Bronchial epithelial cell (primary cell): ENCODE measurements around the gene TIMP2. TPM values are rescaled to one million over a fixed set of nuclear protein-coding genes. Genes with fewer than 3 reads are reported as not detected.
"Not testable (repeated sequence)": the region's sequence is repeated elsewhere in the genome, so short reads cannot be mapped to it uniquely, and the experiment has no call there.

Experiments used
- DNase-seq: peaks from one replicate; pipeline ENCODE4 v3.0.0-alpha.2; 2010; ENCODE audit warnings: low read depth
- FAIRE-seq: peaks from 2 replicates; lab custom pipeline; 2011; peaks lifted over from hg19 to GRCh38; lab: Jason Lieb, UNC
- H3K27me3 ChIP-seq: 2 replicates; pipeline ENCODE4 v1.5.1; 2011; ENCODE audit warnings: low read length; ENCODE audit not compliant: control insufficient read depth, insufficient read depth
- H3K36me3 ChIP-seq: 2 replicates; pipeline ENCODE4 v1.5.1; 2011; ENCODE audit warnings: low read length; ENCODE audit not compliant: control insufficient read depth, insufficient read depth
- H3K4me3 ChIP-seq: 2 replicates; pipeline ENCODE4 v1.5.1; 2011; ENCODE audit warnings: mild to moderate bottlenecking, low read depth, low read length, control low read depth
- total RNA-seq: library from RNA; depleted of rRNA; stranded (reverse); fragments of >200 nt; gene quantifications from 2 replicates; pipeline ENCODE4 v1.2.1, GENCODE V29; 2014
- TF ChIP-seq, protein P1 (sequence below): IDR thresholded peaks from 2 replicates; pipeline ENCODE4 v1.5.1; 2011; ENCODE audit warnings: mild to moderate bottlenecking, moderate library complexity, low read length, control low read depth, inconsistent platforms; ENCODE audit not compliant: insufficient read depth, severe bottlenecking

TIMP2 gene
- total RNA-seq, 1 donor from 2014 or later = 2.1 TPM

DNA sequence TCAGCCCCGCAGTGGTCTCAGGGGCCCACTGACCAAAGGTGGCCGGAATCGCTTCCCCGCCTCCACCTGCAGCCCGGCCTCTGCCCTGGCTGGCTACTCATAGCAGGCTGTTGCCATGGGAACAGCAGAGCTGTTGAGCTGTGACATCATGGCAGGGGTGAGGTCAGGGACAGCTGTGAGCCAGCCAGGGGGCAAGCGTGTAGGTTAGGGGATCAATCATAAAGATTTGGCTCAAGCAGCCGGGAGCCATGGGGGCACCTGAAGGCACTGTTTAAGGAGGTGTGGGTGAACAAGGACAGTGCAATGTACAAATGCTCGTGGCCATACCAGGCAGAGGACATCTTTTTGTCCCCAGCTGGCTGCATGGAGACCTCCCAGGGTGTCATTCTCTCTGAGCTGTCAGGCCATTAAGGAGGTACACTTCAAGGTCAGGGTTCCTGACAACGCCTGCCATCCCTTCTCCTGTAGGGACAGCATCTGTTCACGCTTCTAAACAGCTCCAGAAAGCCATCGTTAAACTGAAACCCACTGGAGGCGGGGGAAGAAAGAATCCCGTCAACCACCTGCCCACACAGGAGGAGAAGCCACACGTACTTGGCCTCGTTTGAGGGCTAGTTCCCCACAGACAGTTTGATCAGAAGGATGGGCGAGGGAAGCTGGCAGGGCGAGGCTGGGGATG, 21.9 kb downstream of the TIMP2 start, which contains the start of gene CEP295NL:
CEP295NL (minus strand) TSS at position 101 of the 679 bp plus-strand sequence. CDS start 1,373 bp downstream, outside the sequence.
- TF ChIP-seq, protein P1, sequence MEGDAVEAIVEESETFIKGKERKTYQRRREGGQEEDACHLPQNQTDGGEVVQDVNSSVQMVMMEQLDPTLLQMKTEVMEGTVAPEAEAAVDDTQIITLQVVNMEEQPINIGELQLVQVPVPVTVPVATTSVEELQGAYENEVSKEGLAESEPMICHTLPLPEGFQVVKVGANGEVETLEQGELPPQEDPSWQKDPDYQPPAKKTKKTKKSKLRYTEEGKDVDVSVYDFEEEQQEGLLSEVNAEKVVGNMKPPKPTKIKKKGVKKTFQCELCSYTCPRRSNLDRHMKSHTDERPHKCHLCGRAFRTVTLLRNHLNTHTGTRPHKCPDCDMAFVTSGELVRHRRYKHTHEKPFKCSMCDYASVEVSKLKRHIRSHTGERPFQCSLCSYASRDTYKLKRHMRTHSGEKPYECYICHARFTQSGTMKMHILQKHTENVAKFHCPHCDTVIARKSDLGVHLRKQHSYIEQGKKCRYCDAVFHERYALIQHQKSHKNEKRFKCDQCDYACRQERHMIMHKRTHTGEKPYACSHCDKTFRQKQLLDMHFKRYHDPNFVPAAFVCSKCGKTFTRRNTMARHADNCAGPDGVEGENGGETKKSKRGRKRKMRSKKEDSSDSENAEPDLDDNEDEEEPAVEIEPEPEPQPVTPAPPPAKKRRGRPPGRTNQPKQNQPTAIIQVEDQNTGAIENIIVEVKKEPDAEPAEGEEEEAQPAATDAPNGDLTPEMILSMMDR = no peak
- DNase-seq (no peak), FAIRE-seq (no peak)
- Histone ChIP-seq H3K27me3 (peaks cover 5% of the 10 kb centered on the region), H3K4me3 (no peak within 1 kb of the TSS), H3K36me3 (no peaks in the 10 kb centered on the region)

DNA sequence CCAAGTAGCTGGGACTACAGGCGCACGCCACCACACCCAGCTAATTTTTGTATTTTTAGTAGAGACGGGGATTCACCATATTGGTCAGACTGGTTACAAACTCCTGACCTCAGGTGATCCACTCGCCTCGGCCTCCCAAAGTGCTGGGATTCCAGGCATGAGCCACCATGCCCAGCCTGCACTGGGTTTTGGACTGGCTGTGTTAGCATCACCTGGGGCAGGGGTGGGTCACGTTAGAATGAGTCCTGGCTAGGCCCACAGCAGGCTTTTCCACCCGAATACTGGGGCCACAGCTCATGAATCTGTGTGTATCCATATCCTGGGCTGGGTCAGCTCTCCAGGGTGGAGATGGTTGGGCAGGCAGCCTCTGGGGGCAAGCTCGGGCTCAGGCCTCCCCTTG, 23.0 kb downstream of the TIMP2 start:
- not testable (repeated sequence) for H3K27me3 ChIP-seq, H3K36me3 ChIP-seq, FAIRE-seq

DNA sequence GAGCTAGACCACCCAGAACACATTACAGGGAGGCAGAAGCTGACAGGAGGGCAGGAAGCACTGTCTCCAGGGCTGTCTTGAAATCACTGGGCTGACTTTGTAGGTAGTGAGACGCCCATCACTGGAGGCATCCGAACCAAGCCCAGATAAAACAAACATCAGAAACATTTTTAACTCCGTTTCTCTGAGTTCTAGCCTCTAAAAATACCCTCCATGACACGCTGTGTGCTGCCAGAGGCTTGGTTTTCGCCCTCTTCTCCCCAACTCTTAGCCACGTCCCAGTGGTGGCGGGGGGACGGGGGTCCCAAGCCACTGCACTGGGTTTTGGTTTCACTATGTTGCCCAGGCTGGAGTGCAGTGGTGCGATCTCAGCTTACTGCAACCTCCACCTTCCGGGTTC, 23.4 kb downstream of the TIMP2 start:
- H3K4me3 ChIP-seq = no peak overlapping the region
- FAIRE-seq (no peak), DNase-seq (no peak)
- TF ChIP-seq, protein P1 = no peak
- H3K36me3 ChIP-seq = no peaks in the 10 kb centered on the region
- peaks cover 5% of the 10 kb centered on the region for H3K27me3 ChIP-seq

More for the DNA sequence above, 23.0 kb downstream of the TIMP2 start:
- H3K4me3 ChIP-seq, DNase-seq: not testable (repeated sequence)

DNA sequence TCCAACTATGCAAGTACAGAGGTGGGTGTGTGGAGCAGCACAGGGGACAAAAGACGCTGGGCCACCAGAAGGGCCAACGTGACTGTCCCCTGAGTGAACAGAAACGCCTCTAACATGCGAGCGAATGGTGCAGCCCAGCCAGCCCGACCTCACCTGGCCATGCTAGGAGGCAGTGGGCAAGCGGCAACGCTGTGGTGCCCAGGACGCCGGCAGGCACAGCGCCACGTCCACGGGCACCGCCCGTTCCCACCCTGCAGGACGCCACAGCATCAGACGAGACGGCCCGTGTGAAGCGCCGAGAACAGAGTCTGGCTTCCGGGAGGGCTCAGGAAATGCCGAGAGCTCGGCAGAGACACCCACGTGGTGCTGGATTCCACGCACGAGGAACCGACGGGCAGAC, 24.4 kb downstream of the TIMP2 start:
- Histone ChIP-seq H3K4me3 (no peak overlapping the region), H3K27me3 (peaks cover 5% of the 10 kb centered on the region), H3K36me3 (no peaks in the 10 kb centered on the region)
- TF ChIP-seq, protein P1 = no peak
- DNase-seq = no peak
- no peak for FAIRE-seq

DNA sequence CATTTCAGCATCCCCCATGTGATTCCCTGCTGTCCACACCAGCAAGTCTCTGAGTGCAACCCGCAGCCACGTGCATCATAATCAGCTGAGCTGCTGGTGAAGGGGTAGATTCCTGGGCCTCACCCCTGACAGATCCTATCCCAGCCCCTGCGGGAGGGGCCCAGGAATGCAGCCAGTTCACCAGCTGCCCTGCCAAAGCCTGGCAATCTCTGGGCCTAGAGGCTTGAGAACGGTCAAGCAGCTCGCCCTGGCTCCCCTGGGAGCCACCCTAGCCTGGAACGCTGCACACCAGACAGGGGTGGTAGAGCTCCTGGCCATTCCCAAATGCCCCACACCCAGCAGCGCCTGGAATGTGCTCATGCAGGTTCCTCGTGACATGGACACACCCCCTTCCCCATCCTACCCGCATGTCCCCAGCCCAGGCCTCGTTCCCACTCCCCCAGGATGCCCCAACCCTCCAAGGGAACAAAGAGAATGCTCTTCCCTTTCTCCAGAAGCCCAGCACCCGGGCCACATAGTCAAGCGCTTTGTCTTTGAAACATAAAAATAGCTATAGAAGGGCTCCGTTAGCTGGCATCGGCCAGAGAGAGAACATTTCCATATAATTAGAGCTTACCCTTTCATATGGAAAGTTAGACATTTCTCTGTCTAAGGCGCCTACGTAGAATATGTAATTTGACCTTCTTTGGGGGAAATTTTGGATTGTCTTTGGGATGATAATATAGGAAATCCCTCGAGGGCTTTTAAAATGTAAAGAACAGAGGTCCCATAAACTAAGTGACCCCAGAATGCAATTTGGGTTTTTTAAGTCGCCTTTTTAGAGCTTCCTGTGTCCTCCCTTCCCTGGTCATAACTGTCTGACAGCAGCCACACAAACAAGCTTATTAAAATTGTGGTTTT, 25.6 kb downstream of the TIMP2 start:
- Histone ChIP-seq H3K36me3 (no peaks in the 10 kb centered on the region), H3K4me3 (no peak overlapping the region), H3K27me3 (peaks cover 5% of the 10 kb centered on the region)
- no peak for FAIRE-seq
- TF ChIP-seq, protein P1 = no peak
- DNase-seq = no peak

DNA sequence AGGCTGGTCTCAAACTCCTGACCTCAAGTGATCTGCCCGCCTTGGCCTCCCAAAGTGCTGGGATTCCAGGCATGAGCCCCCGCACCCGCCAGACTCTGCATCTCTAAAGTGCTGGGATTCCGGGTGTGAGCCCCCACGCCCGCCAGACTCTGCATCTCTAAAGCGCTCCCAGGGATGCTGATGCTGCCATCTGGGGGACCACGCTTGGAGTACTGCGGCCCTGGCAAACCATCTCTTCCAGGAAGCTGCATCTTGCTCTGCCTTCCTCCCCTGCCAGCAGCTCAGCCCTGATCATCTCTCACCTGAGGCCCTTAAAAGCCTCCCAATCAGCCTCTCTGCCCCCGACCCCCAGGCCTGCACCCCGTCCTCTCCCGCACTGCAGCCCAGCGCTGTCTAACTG, 26.2 kb downstream of the TIMP2 start:
- no peak overlapping the region for H3K4me3 ChIP-seq
- peaks cover 3% of the 10 kb centered on the region for H3K27me3 ChIP-seq
- TF ChIP-seq, protein P1 = no peak
- FAIRE-seq (no peak), DNase-seq (no peak)
- no peaks in the 10 kb centered on the region for H3K36me3 ChIP-seq
